Measurements from ENCODE around the gene GULP1.

The GULP1 gene

DNA sequence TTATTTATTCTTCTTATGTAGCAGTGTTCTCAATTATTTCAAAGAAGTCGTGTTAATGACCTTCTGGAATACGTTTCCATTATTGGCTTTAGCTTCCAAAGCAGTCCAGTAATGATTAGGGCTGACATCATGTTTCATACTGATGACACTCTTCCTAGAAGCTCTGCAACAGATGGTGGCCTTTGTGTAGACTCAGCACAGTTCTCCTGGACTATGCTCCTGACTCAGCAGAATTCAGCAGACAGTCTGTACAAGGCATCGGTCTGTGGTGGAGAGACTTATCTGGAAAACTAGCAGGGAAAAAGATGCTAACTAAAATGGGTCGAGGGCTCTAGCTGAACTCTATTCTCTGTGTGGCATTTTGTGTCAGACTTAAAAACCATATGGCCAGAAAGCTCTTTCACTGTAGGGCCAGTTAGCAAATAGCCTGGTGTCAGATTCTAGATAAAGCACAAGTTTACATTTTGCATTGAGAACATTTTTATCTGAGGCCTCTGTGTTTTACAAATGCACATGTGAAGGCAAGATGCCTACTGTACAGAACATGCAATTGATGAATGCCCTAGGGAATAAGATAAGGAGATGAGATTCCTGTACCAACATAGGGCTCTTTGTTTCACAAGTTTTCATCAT, 35.1 kb downstream of the GULP1 start:
- no peak for DNase-seq

DNA sequence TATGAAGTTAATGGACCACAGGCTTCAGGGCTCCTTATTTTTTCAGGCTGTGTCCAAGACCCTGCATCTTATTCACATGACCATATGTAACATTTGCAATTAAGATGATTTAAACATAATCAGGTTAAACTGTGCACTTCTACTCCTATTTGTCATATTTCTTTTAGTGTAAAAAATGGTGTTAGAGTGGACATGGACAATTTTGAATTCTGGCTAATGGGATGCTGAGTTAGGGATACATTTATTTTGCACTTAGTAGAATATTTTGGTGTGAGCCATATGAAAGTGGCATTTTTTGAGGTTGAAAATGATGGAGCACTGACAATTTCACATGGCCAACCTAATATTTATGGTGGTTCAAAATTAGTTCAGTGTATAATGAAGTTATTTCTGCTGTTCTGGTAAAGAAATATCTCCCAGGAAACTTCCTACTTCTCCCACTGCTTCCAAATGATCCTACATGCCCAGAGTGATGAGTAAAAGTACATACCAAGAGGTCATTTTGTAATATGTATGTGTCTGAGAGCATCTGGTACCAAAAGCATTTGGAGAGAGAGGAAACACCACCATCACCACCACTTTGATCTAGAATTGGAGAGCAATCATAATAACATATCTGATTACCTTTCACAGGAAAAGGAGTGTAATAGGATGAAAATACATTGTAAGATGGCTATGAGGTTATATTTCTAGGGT, 36.0 kb downstream of the GULP1 start:
- DNase-seq = no peak

DNA sequence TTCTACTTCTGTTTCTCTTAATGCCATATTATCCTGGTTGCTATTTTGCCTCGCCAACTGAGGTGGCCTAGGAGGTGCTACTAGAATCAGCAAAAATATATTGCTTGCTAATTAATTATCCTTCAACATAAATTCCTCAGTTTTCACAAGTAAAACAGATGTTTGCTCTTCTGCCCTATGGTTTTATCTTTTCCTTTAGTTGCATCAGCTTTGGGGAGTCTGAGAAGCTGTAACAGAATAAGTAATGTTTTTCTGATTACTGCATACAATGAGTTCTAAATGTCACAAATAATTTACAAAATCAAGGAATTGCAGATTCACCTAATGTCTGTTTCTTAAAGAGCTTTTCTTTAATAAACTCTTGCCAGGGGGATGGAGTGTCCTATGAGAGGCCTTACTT, 36.7 kb downstream of the GULP1 start:
- DNase-seq = no peak

DNA sequence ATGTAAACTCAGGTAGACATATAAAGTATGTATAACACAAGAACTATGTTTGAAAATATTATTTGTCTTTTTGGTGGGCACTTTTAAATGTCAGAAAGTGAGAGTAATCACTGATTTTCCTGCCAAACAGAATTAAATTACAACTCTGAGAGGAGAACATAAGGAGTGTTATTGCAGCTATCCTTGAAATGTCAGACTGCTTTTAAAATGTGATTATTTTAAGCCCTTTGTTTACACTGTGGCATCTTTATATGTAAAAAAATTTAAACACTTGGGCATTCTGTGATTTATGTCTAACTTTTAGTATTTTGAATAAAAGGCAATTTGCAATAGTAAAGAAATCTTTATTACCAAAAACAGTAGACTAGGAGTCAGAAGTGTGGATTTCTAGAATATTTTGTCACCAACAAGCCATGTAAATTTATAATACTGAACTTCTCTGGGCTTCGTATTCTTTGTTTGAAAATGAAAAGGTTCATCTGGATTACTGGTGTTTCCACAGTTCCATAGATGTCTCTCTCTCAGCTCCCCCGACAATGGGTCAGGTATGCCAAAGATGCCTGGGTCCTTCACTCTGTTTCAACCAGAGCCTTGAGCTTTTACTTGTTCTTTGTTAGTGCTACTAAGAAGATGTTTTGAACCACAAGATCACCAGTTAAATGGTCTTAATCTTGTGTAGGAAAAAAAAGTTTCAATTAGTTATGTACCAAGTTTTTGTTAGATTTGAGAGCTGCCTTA, 38.8 kb downstream of the GULP1 start:
- DNase-seq = no peak

DNA sequence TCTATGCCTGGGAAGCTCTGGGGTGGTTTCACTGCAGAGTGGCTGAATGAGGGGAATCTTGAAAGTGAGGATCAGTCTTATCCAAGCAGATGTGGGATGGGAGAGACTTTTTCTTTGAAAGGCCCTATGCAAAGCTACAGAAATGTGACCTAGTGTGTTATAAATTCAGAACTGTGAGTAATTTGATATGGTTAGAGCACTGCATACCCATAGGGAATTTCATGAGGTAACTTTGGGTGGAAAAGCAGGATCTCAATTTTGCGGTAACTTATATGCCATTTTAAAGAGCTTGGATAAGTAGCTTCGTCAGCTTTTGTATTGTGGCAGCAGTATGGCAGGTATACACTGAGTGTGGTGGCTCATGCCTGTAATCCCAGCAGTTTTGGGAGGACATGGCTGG, 40.9 kb downstream of the GULP1 start:
- no peak for DNase-seq

- DNase-seq = no peak
Observed at GRCh38 chr2:188333751-188334524, 42.3 kb downstream of the GULP1 start.

GRCh38 chr2:188338463-188338862, 46.8 kb downstream of the GULP1 start:
- DNase-seq = no peak

- no peak for DNase-seq
Observed at GRCh38 chr2:188340257-188340656, 48.6 kb downstream of the GULP1 start.

GRCh38 chr2:188345020-188345419, 53.3 kb downstream of the GULP1 start:
- no peak for DNase-seq

- no peak for DNase-seq
Observed at GRCh38 chr2:188345426-188345825, 53.8 kb downstream of the GULP1 start.

GRCh38 chr2:188345831-188346458, 54.3 kb downstream of the GULP1 start:
- no peak for DNase-seq

- DNase-seq = no peak
Observed at GRCh38 chr2:188349019-188349418, 57.3 kb downstream of the GULP1 start.

DNA sequence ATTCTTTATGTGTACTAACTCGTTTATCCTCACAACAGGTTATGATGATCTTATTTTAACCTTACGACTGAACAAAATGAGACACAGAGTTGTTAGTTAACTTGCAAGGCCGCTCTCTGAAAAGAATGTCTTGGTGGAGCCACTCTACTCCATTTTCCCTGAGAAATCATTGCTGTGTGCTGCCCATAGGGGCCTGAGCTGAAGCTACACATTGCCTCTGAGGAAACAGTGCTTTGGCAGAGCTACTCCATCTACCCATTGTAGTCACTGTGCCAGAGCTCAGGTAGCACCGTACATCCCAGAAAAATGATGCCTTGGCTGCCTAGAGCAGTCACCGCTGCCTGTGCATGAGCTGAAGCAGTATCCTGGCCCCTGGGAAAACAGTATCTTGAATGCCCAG, 61.6 kb downstream of the GULP1 start:
- no peak for DNase-seq

- no peak for DNase-seq
Observed at GRCh38 chr2:188360485-188361263, 69.0 kb downstream of the GULP1 start.

DNA sequence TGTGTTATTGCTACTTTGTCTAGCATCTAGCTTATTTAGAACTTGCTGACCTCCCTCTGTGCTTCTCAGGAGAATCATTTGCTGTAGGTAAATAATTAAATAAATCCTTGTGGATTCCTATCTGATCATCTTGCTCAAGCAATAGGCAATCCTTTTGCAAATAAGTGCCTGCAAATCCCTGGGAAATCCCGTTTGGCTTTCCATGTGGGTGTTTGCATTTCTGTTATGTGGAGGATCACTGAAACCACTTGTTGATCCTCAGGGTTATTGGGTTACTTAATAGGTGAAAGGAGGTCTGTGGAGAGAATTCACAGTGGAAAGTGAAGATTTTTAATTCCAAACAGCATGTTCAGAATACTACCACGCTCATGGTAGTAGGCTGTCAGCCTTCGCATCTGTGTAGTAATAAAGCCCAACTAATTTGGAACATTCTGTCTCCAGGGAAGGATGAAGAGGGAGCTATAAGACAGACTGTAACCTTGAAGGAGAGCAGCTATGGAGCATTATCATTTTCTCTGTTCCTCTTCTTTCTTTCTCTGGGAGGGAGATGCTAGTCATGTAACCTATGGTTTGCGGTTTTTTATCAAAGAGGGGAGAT, 72.5 kb downstream of the GULP1 start:
- no peak for DNase-seq

DNA sequence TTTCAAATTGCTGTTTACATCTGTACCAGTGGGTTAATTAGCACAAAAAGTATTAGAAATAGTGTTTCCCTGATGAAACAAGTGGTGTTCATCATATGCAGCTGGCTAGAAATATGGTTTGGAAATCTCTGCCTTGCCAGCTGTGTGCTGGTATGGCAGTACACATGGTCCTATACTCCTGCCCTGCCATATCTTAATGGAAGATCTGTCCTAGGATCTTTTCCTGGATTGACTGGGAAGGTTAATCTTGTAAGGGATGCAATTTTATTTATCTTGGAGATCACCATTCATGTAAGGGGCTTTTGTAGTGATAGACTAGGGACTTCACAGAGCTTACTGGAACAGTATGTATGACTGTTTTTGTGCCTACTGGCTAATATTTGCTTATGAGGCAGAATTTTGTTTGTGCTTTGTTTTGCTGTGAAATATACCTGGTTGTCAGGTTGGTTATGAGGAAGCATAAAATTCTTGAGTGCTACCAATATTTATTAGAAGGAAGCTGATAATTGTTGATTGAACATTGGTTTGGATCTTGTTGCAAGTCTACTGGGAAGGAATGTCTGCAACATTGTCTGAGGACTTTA, 73.5 kb downstream of the GULP1 start:
- no peak for DNase-seq

DNA sequence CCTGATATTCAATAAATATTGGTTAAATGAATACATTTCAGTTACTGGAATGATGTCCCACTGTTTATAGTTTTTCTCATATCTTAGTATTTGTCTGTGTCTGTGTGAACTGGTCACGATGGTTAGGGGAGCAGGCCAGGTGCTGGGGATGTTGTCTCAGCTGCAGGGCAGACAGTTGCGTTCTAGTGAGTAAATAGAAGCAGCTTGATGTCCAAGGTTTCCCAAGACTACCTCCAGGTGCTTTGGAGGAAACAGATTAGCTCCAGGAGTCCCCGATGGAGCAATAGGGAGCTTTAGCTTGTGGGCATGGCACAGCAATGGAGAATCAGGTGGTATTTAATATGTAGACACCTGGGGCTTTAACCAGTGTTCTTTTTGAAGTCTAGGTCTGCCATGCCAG, 75.5 kb downstream of the GULP1 start:
- DNase-seq = no peak

DNA sequence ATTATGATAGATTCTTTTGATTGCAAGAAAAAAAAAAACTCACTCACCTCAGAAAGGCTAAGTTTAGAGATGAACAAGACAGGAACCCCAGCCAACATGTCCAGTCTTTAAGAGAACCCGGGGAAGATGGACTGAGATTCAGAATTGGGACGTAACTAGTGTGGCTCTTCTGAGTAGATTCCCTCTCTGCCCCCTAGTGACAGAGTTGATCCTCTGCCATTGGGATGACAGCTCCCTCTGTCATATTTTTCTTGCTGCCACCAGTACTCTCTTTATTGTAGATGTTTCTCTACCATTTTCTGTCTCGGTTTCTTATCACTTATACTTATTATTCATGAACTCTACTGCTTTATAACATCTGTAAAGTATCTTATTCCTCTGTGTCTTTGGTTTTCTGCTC, 77.7 kb downstream of the GULP1 start:
- DNase-seq = no peak

DNA sequence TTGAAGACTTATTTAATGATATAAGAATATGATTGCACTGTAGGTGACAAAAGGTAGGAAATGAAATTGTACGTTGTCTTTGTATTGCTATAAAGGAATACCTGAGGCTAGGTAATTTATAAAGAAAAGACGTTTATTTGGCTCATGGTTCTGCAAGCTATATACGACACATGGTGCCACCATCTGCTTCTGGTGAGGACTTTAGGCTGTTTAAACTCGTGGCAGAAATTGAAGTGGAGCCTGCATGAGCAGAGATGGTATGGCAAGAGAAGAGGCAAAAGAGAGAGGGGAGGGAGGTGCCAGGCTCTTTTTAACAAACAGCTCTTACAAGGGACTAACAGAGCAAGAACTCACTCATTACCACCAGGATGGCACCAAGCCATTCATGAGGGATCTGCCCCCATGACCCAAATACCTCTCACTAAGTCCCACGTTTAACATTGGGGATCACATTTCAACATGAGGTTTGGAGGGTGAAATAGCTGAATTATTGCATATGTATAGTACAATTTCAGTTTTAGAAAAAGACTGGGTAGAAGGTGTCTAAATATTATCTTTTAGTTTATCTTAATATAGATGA, 86.8 kb downstream of the GULP1 start:
- DNase-seq = no peak

- DNase-seq = no peak
Observed at GRCh38 chr2:188379748-188380147, 88.1 kb downstream of the GULP1 start.

DNA sequence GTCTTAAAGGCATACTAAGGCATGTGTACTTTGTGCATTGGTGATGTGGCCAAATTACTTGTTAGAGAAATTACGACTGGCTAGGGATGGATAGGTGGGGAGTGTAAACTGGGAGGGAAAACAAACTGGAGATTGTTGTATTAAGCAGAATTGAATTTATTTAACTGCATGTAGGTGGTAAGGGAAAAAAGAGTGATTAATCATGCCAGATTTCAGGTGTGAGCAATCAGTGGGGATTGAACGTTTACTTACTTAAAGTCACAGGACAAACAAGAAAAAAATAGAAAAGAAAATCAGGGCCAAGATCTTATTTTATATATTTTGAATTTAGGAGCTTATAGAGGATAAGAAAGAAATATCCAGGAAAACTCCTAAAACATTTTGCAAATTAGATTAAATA, 88.6 kb downstream of the GULP1 start:
- no peak for DNase-seq
